Sigmoid colon (tissue), 7 donors: ENCODE results near the gene SETBP1. TPM values are rescaled to one million over a fixed set of nuclear protein-coding genes. Genes with fewer than 3 reads are reported as not detected.

Experiments
- DNase-seq: peaks from one replicate; pipeline ENCODE4 v3.0.0-alpha.2; 2019
- H3K27ac ChIP-seq, 4 donors: fragments of 200-600 bp; sonication (generic); one replicate each; pipeline ENCODE4 v1.5.1; 2016 to 2019; ENCODE audit warnings: mild to moderate bottlenecking in 1 of 4
- H3K27me3 ChIP-seq, 3 donors: fragments of 200-600 bp; sonication (generic); one replicate each; pipeline ENCODE4 v1.5.1; 2019; ENCODE audit warnings: mild to moderate bottlenecking in 1 of 3
- H3K36me3 ChIP-seq, 4 donors: fragments of 200-600 bp; sonication (generic); one replicate each; pipeline ENCODE4 v1.5.1; 2016 to 2019
- H3K4me1 ChIP-seq, 4 donors: fragments of 200-600 bp; sonication (generic); one replicate each; pipeline ENCODE4 v1.5.1; 2017 to 2019
- H3K4me3 ChIP-seq, 4 donors: fragments of 200-600 bp; sonication (generic); one replicate each; pipeline ENCODE4 v1.5.1; 2017 to 2019; ENCODE audit warnings: mild to moderate bottlenecking in 2 of 4, moderate library complexity in 1 of 4
- H3K9me3 ChIP-seq, 4 donors: fragments of 200-600 bp in 3 of 4; sonication (generic) in 3 of 4; one replicate each; pipeline versions ENCODE4 v1.5.1 to v1.6.1; 2013 to 2019
- CTCF ChIP-seq, 4 experiments: fragments of 450-650 bp in 3 of 4; fragments of 200-600 bp in 1 of 4; IDR thresholded peaks; one replicate each; pipeline ENCODE4 v1.5.1; 2016 to 2019; ENCODE audit warnings: antibody characterized with exemption in 4 of 4, mild to moderate bottlenecking in 3 of 4, moderate library complexity in 2 of 4
- EP300 ChIP-seq, 4 donors: sonication (generic); formaldehyde crosslinking; IDR thresholded peaks; one replicate each; pipeline ENCODE4 v1.6.1; 2017; ENCODE audit warnings: antibody characterized with exemption in 4 of 4
- POLR2A ChIP-seq, 2 donors: fragments of 450-650 bp; IDR thresholded peaks; one replicate each; pipeline ENCODE4 v1.6.1; 2016; ENCODE audit warnings: antibody characterized with exemption in 2 of 2, mild to moderate bottlenecking in 2 of 2, moderate library complexity in 2 of 2
- POLR2AphosphoS5 ChIP-seq, 4 donors: sonication (generic); formaldehyde crosslinking; IDR thresholded peaks; one replicate each; pipeline ENCODE4 v1.6.1; 2017; ENCODE audit warnings: antibody characterized with exemption in 4 of 4
- WGBS, 2 donors: extraction: QIAGEN DNeasy Blood & Tissue Kit; methylation state at CpG; one replicate each; pipeline ENCODE4 v1.1.7; 2013; 5-methylcytosine and 5-hydroxymethylcytosine counted together
- intact Hi-C: fragments of 100-400 bp; cut with DNase I; formaldehyde crosslinking; loops from one replicate; pipeline ENCODE4 v1.15.1; 2023
- polyA plus RNA-seq, 3 donors: library from polyadenylated mRNA; stranded (reverse); fragments of 200-250 nt; gene quantifications; one replicate each; pipeline ENCODE4 v1.2.3, GENCODE V29; 2013
- total RNA-seq, 4 donors: library from RNA; depleted of rRNA; stranded (reverse); fragments of >200 nt; gene quantifications; one replicate each; pipeline ENCODE4 v1.1.0, GENCODE V29; 2016
- donor health status: healthy with polysubstance abuse.
- donor health status: Bipolar disorder and iron deficiency.
- donor health status: healthy.

SETBP1 gene
- total and polyA plus RNA-seq, 7 donors: 0.69 to 100 (median 67.9) TPM

DNA sequence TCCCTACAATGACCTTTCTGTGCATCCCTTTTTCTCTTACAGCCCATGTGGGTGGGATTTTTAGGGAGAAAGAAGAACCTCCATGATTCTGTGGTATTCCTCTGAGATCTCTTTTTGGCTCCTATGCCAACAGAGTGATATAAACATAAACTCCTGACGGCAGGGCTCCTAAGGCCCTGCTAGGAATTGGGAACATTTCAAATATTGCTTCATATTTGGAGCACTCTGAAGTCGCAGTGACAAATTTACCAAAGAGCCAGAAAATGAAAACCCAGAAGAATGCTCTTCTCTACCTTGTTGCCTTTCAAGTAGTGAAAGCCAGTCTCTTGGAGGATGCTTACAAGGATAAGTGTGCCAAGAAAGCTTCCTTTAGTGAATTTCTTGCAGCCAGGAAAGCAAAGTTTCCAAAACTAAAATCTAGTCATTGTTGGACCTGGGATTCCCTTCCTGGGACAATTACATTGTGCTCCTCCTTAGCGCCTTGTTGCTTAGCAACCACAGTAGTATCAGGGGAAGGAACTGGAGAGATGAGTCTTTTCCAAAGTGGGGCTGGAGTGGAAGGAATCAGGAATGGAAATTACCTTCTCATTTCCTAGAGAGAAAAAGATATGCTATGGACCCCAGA is 7.3 kb upstream of the SETBP1 start:
- intact Hi-C loops: loop anchor here (10.0 kb wide), 4 partner anchors 431 to 1049 kb away; no protein-coding TSS in a partner anchor
- TF ChIP-seq EP300 (IDR thresholded peaks at IDR 0.05) (no peak), POLR2A (IDR thresholded peaks at IDR 0.05) (no peak), CTCF (IDR thresholded peaks at IDR 0.05) (no peak), POLR2AphosphoS5 (IDR thresholded peaks at IDR 0.05) (no peak)
- WGBS, 2 donors: 81 to 92% methylated on average over 3 of the region's 3 CpGs
- Histone ChIP-seq H3K27ac (no peak overlapping the region), H3K4me3 (no peak overlapping the region), H3K4me1 (peaks cover 0 to 14% (median 7%) of the 10 kb centered on the region in 4 donors), H3K27me3 (no peaks in the 10 kb centered on the region), H3K36me3 (no peaks in the 10 kb centered on the region), H3K9me3 (no peaks in the 10 kb centered on the region)
- DNase-seq: no peak

- no peak for TF ChIP-seq CTCF (IDR thresholded peaks at IDR 0.05)
- TF ChIP-seq POLR2A (IDR thresholded peaks at IDR 0.05): no peak
- no peak for TF ChIP-seq EP300 (IDR thresholded peaks at IDR 0.05)
- no peak for TF ChIP-seq POLR2AphosphoS5 (IDR thresholded peaks at IDR 0.05)
- no peak for DNase-seq
- no peak overlapping the region for H3K4me3 ChIP-seq
- no peaks in the 10 kb centered on the region for H3K27me3 ChIP-seq
- 91 to 96% methylated on average over 7 of the region's 7 CpGs for whole genome bisulfite sequencing, 2 donors
- H3K36me3 ChIP-seq: no peaks in the 10 kb centered on the region
- peaks cover 0 to 28% (median 23%) of the 10 kb centered on the region in 4 donors for H3K4me1 ChIP-seq
- no peaks in the 10 kb centered on the region for H3K9me3 ChIP-seq
- intact Hi-C loops: loop anchor here (2.0 to 10.0 kb wide), 7 partner anchors 86 to 1053 kb away; no protein-coding TSS in a partner anchor
- H3K27ac ChIP-seq: peak overlapping the region in 1 of 4 donors; percentile 99
Measured at GRCh38 chr18:44677933-44678332, 2.8 kb upstream of the SETBP1 start.

- intact Hi-C loops: loop anchor here (2.0 to 10.0 kb wide), 7 partner anchors 86 to 1054 kb away; no protein-coding TSS in a partner anchor
- peak overlapping the region in 3 of 4 donors; percentile 75 to 94 (median 92) for H3K4me3 ChIP-seq
Measured at GRCh38 chr18:44678725-44679055, 2.0 kb upstream of the SETBP1 start.

GRCh38 chr18:44679056-44679913 is 1.4 kb upstream of the SETBP1 start:
- peak; percentile 66 to 79 for TF ChIP-seq POLR2A (IDR thresholded peaks at IDR 0.05)
- TF ChIP-seq CTCF (IDR thresholded peaks at IDR 0.05): peak; percentile 42 to 65 (median 46)
- peak; percentile 80 to 94 (median 90) for TF ChIP-seq POLR2AphosphoS5 (IDR thresholded peaks at IDR 0.05)
- TF ChIP-seq EP300 (IDR thresholded peaks at IDR 0.05): no peak
- Histone ChIP-seq H3K27ac (peak overlapping the region; percentile 93 to 99 (median 98)), H3K36me3 (no peaks in the 10 kb centered on the region), H3K4me1 (peaks cover 0 to 34% (median 32%) of the 10 kb centered on the region in 4 donors), H3K4me3 (peak overlapping the region; percentile 64 to 94 (median 84)), H3K27me3 (no peaks in the 10 kb centered on the region), H3K9me3 (no peaks in the 10 kb centered on the region)
- DNase-seq: peak; percentile 94
- intact Hi-C loops: loop anchor here (2.0 to 10.0 kb wide), 7 partner anchors 87 to 1054 kb away; no protein-coding TSS in a partner anchor
- WGBS, 2 donors: 0% methylated on average over 102 of the region's 102 CpGs

More at GRCh38 chr18:44678725-44679055, 2.0 kb upstream of the SETBP1 start:
- Histone ChIP-seq H3K27me3 (no peaks in the 10 kb centered on the region), H3K36me3 (no peaks in the 10 kb centered on the region), H3K9me3 (no peaks in the 10 kb centered on the region), H3K4me1 (peaks cover 0 to 28% (median 27%) of the 10 kb centered on the region in 4 donors), H3K27ac (peak overlapping the region; percentile 93 to 99 (median 98))
- no peak for TF ChIP-seq CTCF (IDR thresholded peaks at IDR 0.05)
- no peak for DNase-seq
- 7 to 12% methylated on average over 7 of the region's 7 CpGs for WGBS, 2 donors
